ENCODE results near the gene DEPP1. TPM values are rescaled to one million over a fixed set of nuclear protein-coding genes. Genes with fewer than 3 reads are reported as not detected.
A peak's percentile ranks its signal among the peaks of the same experiment; 100 is the strongest.

The DEPP1 gene
- total and polyA plus RNA-seq, 10 of the 15 experiments (the other 5 are each of a cell fraction or from before 2014, with no cell fraction given) = 1.7 to 12.1 (median 7.3) TPM

DNA sequence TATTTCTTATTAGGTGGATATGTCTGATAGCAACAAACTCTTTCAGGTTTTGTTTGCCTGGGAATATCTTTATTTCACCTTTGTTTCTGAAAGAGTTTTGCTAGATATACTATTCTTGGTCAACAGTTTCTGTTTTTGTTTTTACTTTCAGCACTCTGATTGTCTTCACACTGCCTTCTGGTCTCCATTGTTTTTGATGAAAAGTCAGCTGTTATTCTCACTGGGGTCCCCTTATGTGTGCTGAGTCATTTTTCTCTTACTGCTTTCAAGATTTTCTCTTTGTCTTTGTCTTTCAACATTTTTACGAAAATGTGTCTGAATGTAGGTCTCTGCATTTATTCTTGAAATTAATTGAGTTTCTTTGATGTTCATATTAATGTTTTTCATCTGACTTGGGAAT, 34.3 kb downstream of the DEPP1 start (continued):
- no peak for TF ChIP-seq GABPA (IDR thresholded peaks at IDR 0.05; ENCODE audit: low read depth)
- TF ChIP-seq ZNF217 (IDR thresholded peaks at IDR 0.05) = 0 out of 2 replicates have a peak, but pooled peaks have one; percentile 27
- TF ChIP-seq, protein P1, sequence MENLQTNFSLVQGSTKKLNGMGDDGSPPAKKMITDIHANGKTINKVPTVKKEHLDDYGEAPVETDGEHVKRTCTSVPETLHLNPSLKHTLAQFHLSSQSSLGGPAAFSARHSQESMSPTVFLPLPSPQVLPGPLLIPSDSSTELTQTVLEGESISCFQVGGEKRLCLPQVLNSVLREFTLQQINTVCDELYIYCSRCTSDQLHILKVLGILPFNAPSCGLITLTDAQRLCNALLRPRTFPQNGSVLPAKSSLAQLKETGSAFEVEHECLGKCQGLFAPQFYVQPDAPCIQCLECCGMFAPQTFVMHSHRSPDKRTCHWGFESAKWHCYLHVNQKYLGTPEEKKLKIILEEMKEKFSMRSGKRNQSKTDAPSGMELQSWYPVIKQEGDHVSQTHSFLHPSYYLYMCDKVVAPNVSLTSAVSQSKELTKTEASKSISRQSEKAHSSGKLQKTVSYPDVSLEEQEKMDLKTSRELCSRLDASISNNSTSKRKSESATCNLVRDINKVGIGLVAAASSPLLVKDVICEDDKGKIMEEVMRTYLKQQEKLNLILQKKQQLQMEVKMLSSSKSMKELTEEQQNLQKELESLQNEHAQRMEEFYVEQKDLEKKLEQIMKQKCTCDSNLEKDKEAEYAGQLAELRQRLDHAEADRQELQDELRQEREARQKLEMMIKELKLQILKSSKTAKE (IDR thresholded peaks at IDR 0.05; ENCODE audit: low read depth, poor library complexity, severe bottlenecking) = peak; percentile 32
- 0 out of 2 replicates have a peak, but pooled peaks have one; percentile 53 for TF ChIP-seq CBX3 (IDR thresholded peaks at IDR 0.05; ENCODE audit: borderline replicate concordance, low read depth)
- TF ChIP-seq YBX1 (IDR thresholded peaks at IDR 0.05) = no peak
- TF ChIP-seq RUNX3 (IDR thresholded peaks at IDR 0.05; ENCODE audit: low read length) = no peak
- peak; percentile 67 for TF ChIP-seq KLF5 (IDR thresholded peaks at IDR 0.05; ENCODE audit: partially characterized antibody)

DNA sequence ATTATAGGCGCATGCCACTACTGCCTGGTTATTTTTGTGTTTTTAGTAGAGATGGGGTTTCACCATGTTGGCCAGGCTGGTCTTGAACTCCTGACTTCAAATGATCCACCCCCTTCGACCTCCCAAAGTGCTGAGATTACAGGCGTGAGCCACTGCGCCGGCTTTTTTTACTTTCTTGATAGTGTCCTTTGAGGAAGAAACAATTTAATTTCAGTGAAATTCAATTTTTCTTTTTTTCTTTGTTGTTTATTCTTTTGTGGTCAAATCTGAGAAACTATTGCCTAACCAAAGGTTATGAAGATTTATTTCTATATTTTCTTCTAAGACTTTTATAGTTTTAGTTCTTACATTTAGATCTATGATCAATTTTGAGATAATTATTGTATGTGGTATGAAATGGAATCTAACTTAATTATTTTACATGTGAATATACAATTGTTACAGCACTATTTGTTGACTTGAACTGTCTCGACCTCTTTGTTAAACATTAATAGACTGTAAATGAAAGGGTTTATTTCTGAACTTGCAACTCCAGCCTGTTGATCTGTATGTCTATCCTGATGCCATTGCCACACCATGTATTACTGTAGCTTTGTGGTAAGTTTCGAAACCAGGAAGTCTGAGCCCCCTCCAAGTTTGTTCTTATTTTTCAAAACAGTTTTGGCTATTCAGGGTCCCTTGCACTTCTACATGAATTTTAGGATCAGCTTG, 38.8 kb downstream of the DEPP1 start:
- WGBS (ENCODE audit: insufficient coverage, insufficient replicate concordance, low lambda C conversion rate, missing lambda C conversion rate) = 72% methylated on average over 7 of the region's 7 CpGs
- CTCF ChIA-PET = interaction anchor here (0.5 to 1.6 kb wide), 2 partner anchors 26 to 54 kb away, joined by 3 to 4 read pairs; no protein-coding TSS in a partner anchor
- no TSS peak for BruUV-seq (replicated peaks)
- no peak for FAIRE-seq
- no peak overlapping the region for H3K4me3 ChIP-seq
- H2AFZ ChIP-seq (ENCODE audit: control insufficient read depth, low read depth, low read length) = no peak overlapping the region
- in situ Hi-C loops (cut with MboI) (no loop called here), intact Hi-C loops (cut with micrococcal nuclease; ENCODE audit: unreplicated experiment) (no loop called here)
- RAD21 ChIA-PET (ENCODE audit: unreplicated experiment) = no interaction called here
- no peaks in the 10 kb centered on the region for H4K20me1 ChIP-seq (ENCODE audit: control insufficient read depth, insufficient read depth)
- H3K27ac ChIP-seq (ENCODE audit: control insufficient read depth, insufficient read depth) = no peak overlapping the region
- POLR2A ChIA-PET = interaction anchor here (0.6 to 0.7 kb wide), 3 partner anchors 11 to 699 kb away, joined by 3 to 5 read pairs (median 3); no protein-coding TSS in a partner anchor
- H3K36me3 ChIP-seq (ENCODE audit: control insufficient read depth in 2 of 2, insufficient read depth in 2 of 2, low read length in 1 of 2) = no peaks in the 10 kb centered on the region
- TF ChIP-seq, protein P2, sequence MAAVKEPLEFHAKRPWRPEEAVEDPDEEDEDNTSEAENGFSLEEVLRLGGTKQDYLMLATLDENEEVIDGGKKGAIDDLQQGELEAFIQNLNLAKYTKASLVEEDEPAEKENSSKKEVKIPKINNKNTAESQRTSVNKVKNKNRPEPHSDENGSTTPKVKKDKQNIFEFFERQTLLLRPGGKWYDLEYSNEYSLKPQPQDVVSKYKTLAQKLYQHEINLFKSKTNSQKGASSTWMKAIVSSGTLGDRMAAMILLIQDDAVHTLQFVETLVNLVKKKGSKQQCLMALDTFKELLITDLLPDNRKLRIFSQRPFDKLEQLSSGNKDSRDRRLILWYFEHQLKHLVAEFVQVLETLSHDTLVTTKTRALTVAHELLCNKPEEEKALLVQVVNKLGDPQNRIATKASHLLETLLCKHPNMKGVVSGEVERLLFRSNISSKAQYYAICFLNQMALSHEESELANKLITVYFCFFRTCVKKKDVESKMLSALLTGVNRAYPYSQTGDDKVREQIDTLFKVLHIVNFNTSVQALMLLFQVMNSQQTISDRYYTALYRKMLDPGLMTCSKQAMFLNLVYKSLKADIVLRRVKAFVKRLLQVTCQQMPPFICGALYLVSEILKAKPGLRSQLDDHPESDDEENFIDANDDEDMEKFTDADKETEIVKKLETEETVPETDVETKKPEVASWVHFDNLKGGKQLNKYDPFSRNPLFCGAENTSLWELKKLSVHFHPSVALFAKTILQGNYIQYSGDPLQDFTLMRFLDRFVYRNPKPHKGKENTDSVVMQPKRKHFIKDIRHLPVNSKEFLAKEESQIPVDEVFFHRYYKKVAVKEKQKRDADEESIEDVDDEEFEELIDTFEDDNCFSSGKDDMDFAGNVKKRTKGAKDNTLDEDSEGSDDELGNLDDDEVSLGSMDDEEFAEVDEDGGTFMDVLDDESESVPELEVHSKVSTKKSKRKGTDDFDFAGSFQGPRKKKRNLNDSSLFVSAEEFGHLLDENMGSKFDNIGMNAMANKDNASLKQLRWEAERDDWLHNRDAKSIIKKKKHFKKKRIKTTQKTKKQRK (IDR thresholded peaks at IDR 0.05; ENCODE audit: low read depth, low read length) = no peak
- TF ChIP-seq KAT2A (conservative IDR thresholded peaks at IDR 0.05; ENCODE audit: control insufficient read depth, low read depth, low read length) = no peak
- H3K9me3 ChIP-seq (replicated peaks; ENCODE audit: control insufficient read depth, insufficient read depth, low read length) = peaks cover 8% of the 10 kb centered on the region
- no peak for ATAC-seq
- H3K9ac ChIP-seq (ENCODE audit: control insufficient read depth, insufficient read depth, low read length) = no peak overlapping the region
- H3K79me2 ChIP-seq (ENCODE audit: control insufficient read depth, insufficient read depth, low read length) = no peaks in the 10 kb centered on the region
- H3K4me2 ChIP-seq (ENCODE audit: control insufficient read depth, insufficient read depth) = no peak overlapping the region
- SMC1A ChIA-PET (ENCODE audit: uncharacterized antibody, unreplicated experiment) = interaction anchor here (0.9 to 1.2 kb wide), 2 partner anchors 15 to 36 kb away, joined by 3 to 4 read pairs; no protein-coding TSS in a partner anchor
- DNase-seq (ENCODE audit: low read depth, low spot score) = no peak
- H3K4me1 ChIP-seq (ENCODE audit: control insufficient read depth, insufficient read depth, low read length) = no peaks in the 10 kb centered on the region
- H3K27me3 ChIP-seq (replicated peaks in 1 of 2; ENCODE audit: control insufficient read depth in 2 of 2, insufficient read depth in 2 of 2, low read length in 1 of 2) = no peaks in the 10 kb centered on the region
